IMR-90 (cell line): ENCODE data around the gene FGF5. TPM values are rescaled to one million over a fixed set of nuclear protein-coding genes. Genes with fewer than 3 reads are reported as not detected.

Experiments
- ATAC-seq: fragments of 200-7000 bp; cut with Tn5 transposase; 2 replicates; pipeline ENCODE4 v1.9.1; 2020; ENCODE audit warnings: low read depth, mild to moderate bottlenecking, moderate library complexity
- BruUV-seq: library from RNA; stranded (reverse); fragments of 400-500 nt; replicated peaks from 2 replicates; lab custom pipeline; 2021; lab: Mats Ljungman, UMichigan
- CTCF ChIA-PET: fragments of 300-600 bp; formaldehyde crosslinking; extraction: SDS; loops from one replicate; lab custom pipeline; 2021; ENCODE audit warnings: antibody characterized with exemption; lab: Yijun Ruan, JAX
- POLR2A ChIA-PET: fragments of 300-600 bp; sonication (Branson Sonifier 250); formaldehyde crosslinking; loops from one replicate; lab custom pipeline; 2022; ENCODE audit warnings: antibody characterized with exemption; ENCODE audit not compliant: unreplicated experiment; lab: Charles Lee
- DNase-seq: peaks from one replicate; pipeline ENCODE4 v3.0.0; 2013
- H2AFZ ChIP-seq: replicated peaks from 2 replicates; pipeline ENCODE3; 2013; ENCODE audit warnings: low read length, mild to moderate bottlenecking; ENCODE audit not compliant: poor library complexity
- H2AK5ac ChIP-seq: 2 replicates; pipeline ENCODE4 v1.6.1; 2013; ENCODE audit warnings: low read depth, low read length, inconsistent platforms
- H2AK9ac ChIP-seq: replicated peaks from 2 replicates; pipeline ENCODE3; 2013; ENCODE audit warnings: mild to moderate bottlenecking, low read depth, low read length, moderate library complexity; ENCODE audit not compliant: poor library complexity
- H2BK120ac ChIP-seq: 2 replicates; pipeline ENCODE4 v1.6.1; 2013; ENCODE audit warnings: low read depth, low read length, inconsistent platforms
- H2BK15ac ChIP-seq: 3 replicates; pipeline ENCODE4 v1.6.1; 2013; ENCODE audit warnings: low read depth, low read length, inconsistent platforms
- H2BK20ac ChIP-seq: 2 replicates; pipeline ENCODE4 v1.6.1; 2013; ENCODE audit warnings: low read depth, mild to moderate bottlenecking, inconsistent platforms, low read length, moderate library complexity
- H2BK5ac ChIP-seq: 2 replicates; pipeline ENCODE4 v1.6.1; 2013; ENCODE audit warnings: mild to moderate bottlenecking, low read depth, low read length, inconsistent platforms; ENCODE audit not compliant: poor library complexity, severe bottlenecking
- H3K14ac ChIP-seq: replicated peaks from 2 replicates; pipeline ENCODE4 v1.6.1; 2013; ENCODE audit warnings: low read depth, low read length, inconsistent platforms
- H3K18ac ChIP-seq: 2 replicates; pipeline ENCODE4 v1.6.1; 2013; ENCODE audit warnings: low read depth, low read length, control low read depth
- H3K23ac ChIP-seq: 2 replicates; pipeline ENCODE4 v1.6.1; 2013; ENCODE audit warnings: low read depth, low read length, inconsistent platforms
- H3K27ac ChIP-seq: 2 replicates; pipeline ENCODE4 v1.5.1; 2013; ENCODE audit warnings: mild to moderate bottlenecking, control low read depth, low read length; ENCODE audit not compliant: insufficient read depth
- H3K27me3 ChIP-seq: 2 replicates; pipeline ENCODE4 v1.6.1; 2013; ENCODE audit warnings: low read length; ENCODE audit not compliant: control insufficient read depth, insufficient read depth
- H3K36me3 ChIP-seq: 2 replicates; pipeline ENCODE4 v1.6.1; 2013; ENCODE audit warnings: low read length, mixed read lengths; ENCODE audit not compliant: control insufficient read depth, insufficient read depth
- H3K4ac ChIP-seq: 2 replicates; pipeline ENCODE4 v1.6.1; 2013; ENCODE audit warnings: low read depth, low read length, inconsistent platforms
- H3K4me1 ChIP-seq: 2 replicates; pipeline ENCODE4 v1.6.1; 2013; ENCODE audit warnings: low read length, mixed read lengths; ENCODE audit not compliant: control insufficient read depth, insufficient read depth
- H3K4me2 ChIP-seq: 2 replicates; pipeline ENCODE4 v1.6.1; 2013; ENCODE audit warnings: low read depth, mild to moderate bottlenecking, control low read depth, low read length, moderate library complexity
- H3K4me3 ChIP-seq: 2 replicates; pipeline ENCODE4 v1.5.1; 2013; ENCODE audit warnings: low read depth, mild to moderate bottlenecking, control low read depth, low read length, moderate library complexity; ENCODE audit not compliant: insufficient read depth
- H3K56ac ChIP-seq: 2 replicates; pipeline ENCODE4 v1.6.1; 2013; ENCODE audit warnings: low read length, inconsistent platforms; ENCODE audit not compliant: insufficient read depth; ENCODE audit errors: extremely low read depth
- H3K79me1 ChIP-seq, 2 experiments: 2 replicates each; pipeline ENCODE4 v1.6.1; 2013; ENCODE audit warnings: low read length in 2 of 2, inconsistent platforms in 1 of 2, low read depth in 1 of 2
- H3K9ac ChIP-seq: 2 replicates; pipeline ENCODE4 v1.6.1; 2013; ENCODE audit warnings: low read depth, low read length, control low read depth
- H3K9me1 ChIP-seq: 2 replicates; pipeline ENCODE4 v1.6.1; 2013; ENCODE audit warnings: low read length, inconsistent platforms; ENCODE audit not compliant: insufficient read depth
- H3K9me3 ChIP-seq: 2 replicates; pipeline ENCODE4 v1.6.1; 2013; ENCODE audit warnings: low read length; ENCODE audit not compliant: control insufficient read depth, insufficient read depth
- H4K20me1 ChIP-seq: 2 replicates; pipeline ENCODE4 v1.6.1; 2013; ENCODE audit warnings: low read length, inconsistent platforms; ENCODE audit not compliant: insufficient read depth
- H4K5ac ChIP-seq: 2 replicates; pipeline ENCODE4 v1.6.1; 2013; ENCODE audit warnings: mild to moderate bottlenecking, low read depth, low read length, control low read depth
- H4K8ac ChIP-seq, 2 experiments: 2 replicates each; pipeline ENCODE4 v1.6.1; 2013; ENCODE audit warnings: low read depth in 2 of 2, low read length in 2 of 2, control low read depth in 1 of 2, inconsistent platforms in 1 of 2
- H4K91ac ChIP-seq: 2 replicates; pipeline ENCODE4 v1.6.1; 2013; ENCODE audit warnings: low read depth, low read length, inconsistent platforms; ENCODE audit not compliant: insufficient read depth
- BHLHE40 ChIP-seq: fragments of 150-350 bp; IDR thresholded peaks from 2 replicates; pipeline ENCODE4 v1.6.1; 2016; ENCODE audit warnings: mild to moderate bottlenecking, low read depth, low read length
- CEBPB ChIP-seq: IDR thresholded peaks from 2 replicates; pipeline ENCODE4 v1.6.1; 2012; ENCODE audit warnings: low read depth, low read length, improper control_type of control experiment
- FOS ChIP-seq: fragments of 150-350 bp; IDR thresholded peaks from 2 replicates; pipeline ENCODE4 v1.6.1; 2016; ENCODE audit warnings: low read depth, low read length
- MAFK ChIP-seq: IDR thresholded peaks from 2 replicates; pipeline ENCODE4 v1.6.1; 2012; ENCODE audit warnings: low read depth, low read length, improper control_type of control experiment
- MXI1 ChIP-seq: IDR thresholded peaks from 2 replicates; pipeline ENCODE4 v1.6.1; 2012; ENCODE audit warnings: low read depth, mild to moderate bottlenecking, low read length, moderate library complexity, borderline replicate concordance
- NFE2L2 ChIP-seq: fragments of 150-350 bp; IDR thresholded peaks from 2 replicates; pipeline ENCODE4 v1.6.1; 2016; ENCODE audit warnings: low read depth, mild to moderate bottlenecking, low read length
- POLR2A ChIP-seq: IDR thresholded peaks from 2 replicates; pipeline ENCODE4 v1.6.1; 2012; ENCODE audit warnings: mild to moderate bottlenecking, low read depth, low read length
- RAD21 ChIP-seq: IDR thresholded peaks from 2 replicates; pipeline ENCODE4 v1.6.1; 2012; ENCODE audit warnings: low read length, improper control_type of control experiment
- RCOR1 ChIP-seq: IDR thresholded peaks from 2 replicates; pipeline ENCODE4 v1.6.1; 2012; ENCODE audit warnings: mild to moderate bottlenecking, low read length, improper control_type of control experiment; ENCODE audit not compliant: insufficient replicate concordance
- RFX5 ChIP-seq: IDR thresholded peaks from 2 replicates; pipeline ENCODE4 v1.8.0; 2012; ENCODE audit warnings: low read depth, mild to moderate bottlenecking, low read length, moderate library complexity
- SMC3 ChIP-seq: fragments of 150-350 bp; IDR thresholded peaks from 2 replicates; pipeline ENCODE4 v1.6.1; 2016; ENCODE audit warnings: low read depth, mild to moderate bottlenecking, antibody characterized with exemption, low read length, moderate library complexity
- WGBS, 2 experiments: methylation state at CpG; one replicate each; pipeline versions ENCODE4 v1.1.5 to v1.1.7; 2013; ENCODE audit warnings: missing lambda C conversion rate in 2 of 2; ENCODE audit not compliant: insufficient read length in 1 of 2; ENCODE audit errors: extremely low coverage in 2 of 2; 5-methylcytosine and 5-hydroxymethylcytosine counted together
- dilution Hi-C: fragments of 300-500 bp; cut with HindIII; formaldehyde crosslinking; loops from one replicate; pipeline ENCODE4 v1.14.3; 2018; ENCODE audit warnings: low sequenced_read_pairs; ENCODE audit not compliant: unreplicated experiment
- in situ Hi-C: fragments of 300-500 bp; cut with MboI; formaldehyde crosslinking; loops from 3 replicates; pipeline ENCODE4 v1.14.3; 2019; ENCODE audit warnings: low sequenced_read_pairs, inconsistent platforms, mixed read lengths
- intact Hi-C: fragments of 100-400 bp; cut with micrococcal nuclease; formaldehyde crosslinking; loops from 2 replicates; pipeline ENCODE4 v1.10.0; 2022
- polyA plus RNA-seq, 3 experiments: library from polyadenylated mRNA; depleted of rRNA; stranded (reverse); fragments of >200 nt; gene quantifications; 2 replicates each; pipeline ENCODE4 v1.2.3, GENCODE V29; 2012; ENCODE audit warnings: low replicate concordance in 1 of 3
- total RNA-seq: library from RNA; depleted of rRNA; stranded (reverse); fragments of >200 nt; gene quantifications from 2 replicates; pipeline ENCODE4 v1.2.3, GENCODE V29; 2012
- TF ChIP-seq, protein P1 (sequence below): conservative IDR thresholded peaks from 2 replicates; pipeline ENCODE4 v1.5.1; 2012; ENCODE audit warnings: mild to moderate bottlenecking, low read depth, low read length, improper control_type of control experiment

FGF5 gene
- total and polyA plus RNA-seq, 2 of the 4 experiments (the other 2 are of a cell fraction): 18.6 to 42.1 TPM

DNA sequence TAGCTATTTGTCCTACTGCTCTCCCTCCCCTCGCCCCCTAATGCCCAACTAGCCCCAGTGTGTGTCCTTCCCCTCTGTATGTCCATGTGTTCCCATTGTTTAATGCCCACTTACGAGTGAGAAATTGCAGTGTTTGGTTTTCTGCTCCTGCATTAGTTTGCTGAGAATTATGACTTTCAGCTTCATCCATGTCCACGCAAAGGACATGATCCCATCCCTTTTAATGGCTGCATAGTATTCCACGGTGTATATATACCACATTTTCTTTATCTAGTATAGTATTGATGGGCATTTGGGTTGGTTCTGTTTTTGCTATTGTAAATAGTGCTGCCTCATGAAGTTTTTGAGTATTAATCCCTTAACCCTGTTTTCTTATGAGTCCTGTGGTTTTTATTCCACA lies 35.4 kb downstream of the FGF5 start:
- no peak overlapping the region for H4K8ac ChIP-seq
- ChIA-PET CTCF (interaction anchor here (0.7 kb wide), 1 partner anchor 446 kb away, joined by 3 read pairs; no protein-coding TSS in a partner anchor), POLR2A (no interaction called here)
- in situ Hi-C loops: no loop called here
- peaks cover 2% of the 10 kb centered on the region; the same call in 1 of the 2 replicates for H3K9me3 ChIP-seq
- TF ChIP-seq POLR2A: no peak
- no peak for TF ChIP-seq MXI1
- no peak for TF ChIP-seq NFE2L2
- TF ChIP-seq, protein P1, sequence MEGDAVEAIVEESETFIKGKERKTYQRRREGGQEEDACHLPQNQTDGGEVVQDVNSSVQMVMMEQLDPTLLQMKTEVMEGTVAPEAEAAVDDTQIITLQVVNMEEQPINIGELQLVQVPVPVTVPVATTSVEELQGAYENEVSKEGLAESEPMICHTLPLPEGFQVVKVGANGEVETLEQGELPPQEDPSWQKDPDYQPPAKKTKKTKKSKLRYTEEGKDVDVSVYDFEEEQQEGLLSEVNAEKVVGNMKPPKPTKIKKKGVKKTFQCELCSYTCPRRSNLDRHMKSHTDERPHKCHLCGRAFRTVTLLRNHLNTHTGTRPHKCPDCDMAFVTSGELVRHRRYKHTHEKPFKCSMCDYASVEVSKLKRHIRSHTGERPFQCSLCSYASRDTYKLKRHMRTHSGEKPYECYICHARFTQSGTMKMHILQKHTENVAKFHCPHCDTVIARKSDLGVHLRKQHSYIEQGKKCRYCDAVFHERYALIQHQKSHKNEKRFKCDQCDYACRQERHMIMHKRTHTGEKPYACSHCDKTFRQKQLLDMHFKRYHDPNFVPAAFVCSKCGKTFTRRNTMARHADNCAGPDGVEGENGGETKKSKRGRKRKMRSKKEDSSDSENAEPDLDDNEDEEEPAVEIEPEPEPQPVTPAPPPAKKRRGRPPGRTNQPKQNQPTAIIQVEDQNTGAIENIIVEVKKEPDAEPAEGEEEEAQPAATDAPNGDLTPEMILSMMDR: no peak
- no peak for TF ChIP-seq SMC3
- no peak for TF ChIP-seq RFX5
- TF ChIP-seq RCOR1: no peak
- TF ChIP-seq FOS: no peak
- no peak for TF ChIP-seq RAD21
- TF ChIP-seq CEBPB: no peak
- TF ChIP-seq MAFK: no peak
- TF ChIP-seq BHLHE40: no peak
- H3K18ac ChIP-seq: no peak overlapping the region
- peaks cover 0 to 24% of the 10 kb centered on the region in 2 experiments; a peak in 2 of 4 replicates for H3K79me1 ChIP-seq
- no peak overlapping the region for H4K91ac ChIP-seq
- no peak overlapping the region for H2AFZ ChIP-seq
- H4K20me1 ChIP-seq: no peaks in the 10 kb centered on the region
- no peaks in the 10 kb centered on the region; the same call in 1 of the 2 replicates for H3K36me3 ChIP-seq
- H3K27me3 ChIP-seq: no peaks in the 10 kb centered on the region
- no peak overlapping the region for H4K5ac ChIP-seq
- BruUV-seq: no TSS peak
- H3K4me1 ChIP-seq: peaks cover 5% of the 10 kb centered on the region
- H3K4me3 ChIP-seq: no peak overlapping the region
- no peak overlapping the region for H3K23ac ChIP-seq
- DNase-seq (no peak), ATAC-seq (no peak)
- no peaks in the 10 kb centered on the region; the same call in 1 of the 2 replicates for H3K9me1 ChIP-seq
- no peak overlapping the region for H2BK20ac ChIP-seq
- no peak overlapping the region for H2AK9ac ChIP-seq
- H3K27ac ChIP-seq: no peak overlapping the region
- H3K14ac ChIP-seq: no peak overlapping the region
- WGBS, 2 experiments: no CpG with 5 or more reads among the region's 4 CpGs
- H2BK5ac ChIP-seq: no peak overlapping the region
- H3K4ac ChIP-seq: no peak overlapping the region
- no peak overlapping the region for H3K4me2 ChIP-seq
- H2BK120ac ChIP-seq: no peak overlapping the region
- intact Hi-C loops: no loop called here
- dilution Hi-C loops: no loop called here
- H2AK5ac ChIP-seq: no peak overlapping the region
- H2BK15ac ChIP-seq: no peak overlapping the region
- no peak overlapping the region for H3K9ac ChIP-seq
- H3K56ac ChIP-seq: no peak overlapping the region
